Type B pancreatic cell (in vitro differentiated cells): Measurements from ENCODE around the gene HTD2. TPM values are rescaled to one million over a fixed set of nuclear protein-coding genes. Genes with fewer than 3 reads are reported as not detected.

Experiments
- DNase-seq: peaks from one replicate; pipeline ENCODE4 v3.0.0; 2021; ENCODE audit warnings: mixed read lengths; ENCODE audit not compliant: unreplicated experiment; ENCODE audit errors: extremely low spot score
- H3K27ac Mint-ChIP-seq: 2 replicates; pipeline ENCODE4 v1.8.0; 2021; ENCODE audit warnings: mild to moderate bottlenecking, mixed read lengths
- H3K27me3 Mint-ChIP-seq: 2 replicates; pipeline ENCODE4 v1.8.0; 2021; ENCODE audit warnings: mixed read lengths
- H3K36me3 Mint-ChIP-seq: 2 replicates; pipeline ENCODE4 v1.8.0; 2021; ENCODE audit warnings: mixed read lengths
- H3K4me1 Mint-ChIP-seq: one replicate; pipeline ENCODE4 v1.8.0; 2021; ENCODE audit warnings: mixed read lengths; ENCODE audit not compliant: unreplicated experiment
- H3K4me3 Mint-ChIP-seq: 2 replicates; pipeline ENCODE4 v1.8.0; 2021; ENCODE audit warnings: mild to moderate bottlenecking, mixed read lengths
- H3K9me3 Mint-ChIP-seq: 2 replicates; pipeline ENCODE4 v1.8.0; 2021; ENCODE audit warnings: mixed read lengths
- CTCF ChIP-seq: fragments of 200-600 bp; sonication (generic); conservative IDR thresholded peaks from 2 replicates; pipeline ENCODE4 v1.5.0; 2021; ENCODE audit warnings: antibody characterized with exemption, mild to moderate bottlenecking
- total RNA-seq: library from RNA; stranded (reverse); gene quantifications from 2 replicates; pipeline ENCODE4 v1.2.1, GENCODE V29; 2021; ENCODE audit warnings: low replicate concordance

HTD2 gene
- total RNA-seq, 1 donor from 2014 or later: 11.4 TPM

DNA sequence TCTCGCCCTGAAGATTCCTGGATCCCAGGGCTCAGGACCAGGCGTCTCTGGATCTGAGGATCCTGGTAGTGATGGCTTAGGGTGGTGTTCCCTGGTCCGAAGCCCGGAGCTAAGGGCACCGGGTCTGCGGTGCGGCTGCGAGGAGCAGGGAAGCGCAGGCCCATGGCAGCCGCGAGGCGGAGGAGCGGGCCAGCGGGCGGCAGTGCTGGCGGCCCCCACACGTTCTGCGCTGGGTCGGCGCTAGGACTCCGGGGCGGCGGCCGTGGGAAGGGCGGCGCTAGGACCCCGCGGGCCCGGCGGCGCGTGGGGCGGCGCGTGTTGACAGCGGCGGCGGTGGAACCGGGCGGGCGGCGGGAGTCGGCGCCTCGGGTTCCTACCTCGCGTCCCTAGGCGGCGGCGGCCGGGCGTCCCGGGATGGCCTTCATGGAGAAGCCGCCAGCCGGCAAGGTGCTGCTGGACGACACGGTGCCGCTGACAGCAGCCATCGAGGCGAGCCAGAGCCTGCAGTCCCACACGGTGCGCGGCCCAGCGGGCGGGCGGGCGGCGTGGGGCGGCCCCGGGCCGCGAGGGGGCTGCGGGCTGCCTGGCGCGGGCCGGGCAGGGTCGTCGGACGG lies 26.4 kb downstream of the HTD2 start, which contains the start of gene PXK:
Gene PXK (plus strand): TSS at position 318 of the 614 bp plus-strand sequence. CDS start 97 bp downstream, at position 415.
- peaks cover 3% of the 10 kb centered on the region for H3K27me3 Mint-ChIP-seq
- no peaks in the 10 kb centered on the region for H3K36me3 Mint-ChIP-seq
- H3K27ac Mint-ChIP-seq: peak within 1 kb of the TSS; percentile 71

GRCh38 chr3:58333206-58334012 lies 27.1 kb downstream of the HTD2 start:
- no peak for DNase-seq
- H3K27ac Mint-ChIP-seq: peak overlapping the region; percentile 71

More for the DNA sequence above, 26.4 kb downstream of the HTD2 start, which contains the start of gene PXK:
- Mint-ChIP-seq H3K9me3 (no peaks in the 10 kb centered on the region), H3K4me1 (peaks cover 25% of the 10 kb centered on the region), H3K4me3 (peak within 1 kb of the TSS; percentile 100)
- TF ChIP-seq CTCF: peak; percentile 40
- DNase-seq: peak; percentile 80

DNA sequence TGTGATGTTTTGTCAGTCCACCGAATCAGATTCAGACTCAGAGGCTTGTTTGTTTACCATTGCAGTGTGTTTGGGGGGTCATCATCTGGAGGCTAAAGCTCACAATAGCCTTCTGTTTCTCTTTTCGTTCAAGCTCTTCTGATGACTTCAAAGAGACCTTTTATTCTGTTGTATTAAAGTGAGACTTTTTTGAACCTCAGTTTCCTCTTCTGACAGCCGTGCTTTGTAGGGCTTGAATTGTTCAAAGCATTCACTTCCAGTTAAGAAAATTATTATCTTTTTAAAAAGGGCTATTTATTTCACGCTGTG lies 27.6 kb downstream of the HTD2 start:
- H3K27me3 Mint-ChIP-seq: peaks cover 3% of the 10 kb centered on the region
- H3K4me3 Mint-ChIP-seq: peak overlapping the region; percentile 100
- H3K27ac Mint-ChIP-seq: peak overlapping the region; percentile 71
- H3K4me1 Mint-ChIP-seq: peaks cover 25% of the 10 kb centered on the region
- TF ChIP-seq CTCF: no peak
- H3K36me3 Mint-ChIP-seq: peaks cover 2% of the 10 kb centered on the region
- no peak for DNase-seq
- no peaks in the 10 kb centered on the region for H3K9me3 Mint-ChIP-seq

More at GRCh38 chr3:58333206-58334012, 27.1 kb downstream of the HTD2 start:
- H3K4me1 Mint-ChIP-seq: peaks cover 25% of the 10 kb centered on the region
- peaks cover 3% of the 10 kb centered on the region for H3K27me3 Mint-ChIP-seq
- no peaks in the 10 kb centered on the region for H3K9me3 Mint-ChIP-seq
- no peak for TF ChIP-seq CTCF
- no peaks in the 10 kb centered on the region for H3K36me3 Mint-ChIP-seq
- peak overlapping the region; percentile 100 for H3K4me3 Mint-ChIP-seq

- Mint-ChIP-seq H3K36me3 (peaks cover 4% of the 10 kb centered on the region), H3K4me1 (peaks cover 25% of the 10 kb centered on the region), H3K27me3 (peaks cover 3% of the 10 kb centered on the region), H3K4me3 (peak overlapping the region; percentile 100), H3K27ac (peak overlapping the region; percentile 19), H3K9me3 (no peaks in the 10 kb centered on the region)
- no peak for DNase-seq
- TF ChIP-seq CTCF: no peak
These were observed 28.2 kb downstream of the HTD2 start for GRCh38 chr3:58334506-58334884.

DNA sequence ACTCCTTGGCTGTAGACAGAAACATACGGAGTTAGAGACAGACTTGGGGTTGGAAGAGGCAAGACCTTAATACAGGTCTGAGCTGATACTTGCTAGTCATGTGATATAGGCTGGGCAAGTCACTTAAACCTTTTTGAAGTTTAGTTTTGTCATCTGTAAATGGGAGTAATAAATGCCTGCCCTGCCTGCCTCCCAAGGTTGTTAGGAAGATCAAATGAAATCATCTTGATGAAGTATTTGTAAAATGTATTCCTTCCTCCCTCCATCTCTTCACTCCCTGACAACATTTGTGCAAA lies 29.3 kb downstream of the HTD2 start:
- peak overlapping the region; percentile 12 for H3K4me3 Mint-ChIP-seq
- H3K36me3 Mint-ChIP-seq: peaks cover 4% of the 10 kb centered on the region
- H3K9me3 Mint-ChIP-seq: no peaks in the 10 kb centered on the region
- no peak for TF ChIP-seq CTCF
- H3K27me3 Mint-ChIP-seq: peaks cover 3% of the 10 kb centered on the region
- peaks cover 24% of the 10 kb centered on the region for H3K4me1 Mint-ChIP-seq
- H3K27ac Mint-ChIP-seq: peak overlapping the region; percentile 40
- no peak for DNase-seq
